GM18907 (cell line): ENCODE data around the gene ZNF132.
A peak's percentile ranks its signal among the peaks of the same experiment; 100 is the strongest.

ENCODE experiments used
- ATAC-seq: cut with Tn5 transposase; IDR thresholded peaks from one replicate; pipeline ENCODE4 v1.9.1; 2021; ENCODE audit warnings: mild to moderate bottlenecking, moderate library complexity; ENCODE audit not compliant: unreplicated experiment

Gene ZNF132

DNA sequence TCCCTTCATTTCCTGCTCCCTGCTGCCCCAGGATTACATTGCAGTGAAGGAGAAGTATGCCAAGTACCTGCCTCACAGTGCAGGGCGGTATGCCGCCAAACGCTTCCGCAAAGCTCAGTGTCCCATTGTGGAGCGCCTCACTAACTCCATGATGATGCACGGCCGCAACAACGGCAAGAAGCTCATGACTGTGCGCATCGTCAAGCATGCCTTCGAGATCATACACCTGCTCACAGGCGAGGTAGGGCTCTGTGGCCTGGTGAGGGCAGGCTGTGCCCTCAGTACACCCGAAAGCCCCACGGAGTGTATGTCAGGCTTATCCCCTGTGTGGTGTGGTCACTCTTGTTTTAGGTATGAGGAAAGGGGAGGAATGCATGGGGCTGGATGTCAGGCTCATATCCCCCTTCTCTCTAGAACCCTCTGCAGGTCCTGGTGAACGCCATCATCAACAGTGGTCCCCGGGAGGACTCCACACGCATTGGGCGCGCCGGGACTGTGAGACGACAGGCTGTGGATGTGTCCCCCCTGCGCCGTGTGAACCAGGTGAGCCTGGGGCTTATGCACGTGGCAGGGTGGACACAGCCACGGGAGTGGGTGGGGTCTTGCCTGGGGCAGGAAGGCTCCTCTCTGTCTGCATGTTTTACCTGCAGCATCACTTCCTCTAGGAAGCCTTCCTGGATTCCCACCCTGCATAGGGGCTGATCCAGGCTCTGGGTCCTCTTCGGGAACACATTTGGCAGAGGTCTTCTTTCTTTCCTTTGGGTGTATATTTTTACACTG is 46.8 kb downstream of the ZNF132 start:
- ATAC-seq: no peak

DNA sequence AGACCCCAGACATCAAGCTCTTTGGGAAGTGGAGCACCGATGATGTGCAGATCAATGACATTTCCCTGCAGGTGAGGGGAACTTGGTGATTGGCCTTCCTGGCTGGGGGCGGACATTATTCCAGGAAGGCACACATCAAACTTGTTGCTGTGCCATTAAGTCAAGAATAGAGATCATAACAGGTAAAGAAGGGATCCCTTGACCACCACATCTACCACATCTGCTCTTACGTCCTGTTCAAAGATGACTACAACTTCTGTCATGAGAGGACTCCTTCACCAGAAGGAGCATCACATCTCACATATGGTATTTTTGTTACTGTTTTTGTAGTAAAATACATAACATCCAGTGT is 51.8 kb downstream of the ZNF132 start:
- no peak for ATAC-seq

DNA sequence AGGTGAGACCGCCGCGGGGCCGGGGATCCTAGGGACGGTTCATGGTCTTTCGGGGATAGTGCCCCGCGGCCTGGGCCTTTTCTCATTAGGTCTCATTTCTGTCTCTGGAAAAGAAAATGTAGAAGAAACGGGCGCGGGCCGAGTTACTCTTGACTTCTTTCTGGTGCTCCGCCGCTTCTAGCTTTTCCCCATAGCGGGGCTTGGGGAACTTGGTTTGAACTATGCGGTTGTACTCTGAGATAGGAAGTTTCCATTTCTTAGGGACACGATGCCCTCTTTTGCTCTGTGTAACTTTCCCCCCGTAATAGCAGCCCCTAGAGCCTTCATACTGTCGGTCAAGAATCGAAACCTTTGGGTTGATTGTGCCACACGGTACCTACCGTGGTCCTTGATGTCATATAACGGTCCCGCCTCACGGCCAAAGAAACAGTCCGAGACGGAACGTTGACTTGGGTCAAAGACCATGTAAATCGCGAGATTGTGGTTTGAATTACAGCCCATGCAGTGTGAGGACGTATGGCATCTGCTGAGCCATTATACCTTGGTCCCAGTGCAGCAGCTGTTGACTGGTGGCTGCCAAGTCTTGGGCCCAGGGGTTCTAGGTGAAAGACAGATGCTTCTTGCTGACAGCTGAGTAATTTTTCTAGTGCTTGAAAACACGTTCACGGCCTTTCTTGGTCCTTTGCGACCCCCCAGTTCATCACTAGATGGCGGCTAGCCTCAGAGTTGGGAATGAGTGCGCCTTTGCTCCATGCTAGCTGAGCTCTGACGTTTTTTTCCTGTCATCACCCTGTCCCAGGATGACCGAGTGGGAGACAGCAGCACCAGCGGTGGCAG is 52.4 kb downstream of the ZNF132 start:
- no peak for ATAC-seq

DNA sequence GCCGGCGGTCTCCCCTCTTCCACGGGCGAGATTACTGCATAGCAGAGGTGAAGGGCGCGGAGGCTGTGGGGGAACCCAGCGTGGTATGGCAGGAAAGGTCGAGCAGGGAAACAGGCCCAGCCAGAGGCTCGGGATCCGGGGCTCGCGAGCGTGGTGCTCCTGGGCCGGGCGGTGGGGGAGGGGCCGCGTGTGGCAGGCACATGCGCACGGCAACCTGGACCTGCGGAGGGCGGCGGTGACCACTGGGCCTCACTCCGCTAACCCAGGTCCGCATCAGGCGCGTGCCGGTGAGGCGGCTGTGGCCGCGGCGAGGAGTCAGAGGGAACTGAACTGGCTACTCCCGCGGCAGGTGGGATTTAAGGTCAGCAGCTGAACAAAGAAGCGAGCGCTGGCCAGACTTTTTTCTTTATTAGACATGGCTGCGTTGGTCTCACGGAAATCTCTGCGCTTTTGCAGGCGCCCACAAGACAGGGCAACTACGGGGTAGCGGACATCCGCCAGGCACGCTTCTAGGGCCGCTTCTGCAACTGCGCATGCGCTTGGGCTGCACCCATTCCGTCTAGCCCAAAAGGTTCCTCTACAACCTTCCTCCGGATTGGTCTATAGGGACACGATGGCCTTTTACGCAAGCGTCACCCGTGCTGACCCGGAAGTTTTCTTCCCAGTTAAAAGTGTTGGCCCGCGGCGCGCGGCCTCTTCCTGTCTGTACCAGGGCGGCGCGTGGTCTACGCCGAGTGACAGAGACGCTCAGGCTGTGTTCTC is 53.2 kb downstream of the ZNF132 start, which contains the start of gene RPS5:
RPS5 (plus strand) TSS at position 694 of the 762 bp plus-strand sequence. CDS start 869 bp downstream, outside the sequence.
- ATAC-seq: peak; percentile 83

DNA sequence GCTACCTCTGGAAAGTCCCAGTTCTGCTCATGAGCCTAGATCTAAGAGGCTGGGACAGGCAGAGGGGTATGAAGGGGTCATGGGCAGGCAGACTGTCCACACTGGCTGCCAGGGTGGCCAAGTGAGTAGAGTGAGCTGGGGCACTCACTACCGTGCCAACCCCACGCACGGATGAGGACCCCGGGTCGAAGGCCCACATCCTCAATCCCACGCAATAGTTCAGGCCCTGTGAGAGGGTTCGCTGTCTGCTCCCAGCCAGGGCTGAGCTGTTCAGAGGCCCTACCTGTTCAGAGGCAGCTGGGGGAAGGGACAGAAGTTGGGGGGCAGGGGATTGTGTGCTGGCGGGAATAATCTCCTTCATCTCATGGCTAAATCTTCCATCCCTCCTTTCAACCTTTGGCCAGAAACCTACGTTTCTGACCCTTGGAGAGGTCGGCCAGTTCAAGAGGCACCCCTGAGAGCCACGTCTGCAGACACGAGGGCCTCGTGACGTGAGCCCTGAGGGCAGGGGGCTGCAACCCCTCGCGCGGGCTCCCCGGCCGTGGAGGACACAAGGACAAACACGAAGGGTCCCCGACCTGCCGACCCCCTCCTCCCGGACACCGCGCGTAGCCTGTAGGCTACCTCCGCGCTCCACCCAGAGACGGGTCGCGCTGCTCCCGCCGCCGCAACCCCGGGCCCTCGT is 53.9 kb downstream of the ZNF132 start:
- peak; percentile 15 for ATAC-seq

- ATAC-seq: no peak
These were observed 54.6 kb downstream of the ZNF132 start for GRCh38 chr19:58385313-58385890.

GRCh38 chr19:58382997-58383603 is 56.9 kb downstream of the ZNF132 start:
- no peak for ATAC-seq
